Glomerular visceral epithelial cell (primary cell): ENCODE data around the gene CLDND2.

Experiments
- DNase-seq: peaks from one replicate; pipeline ENCODE4 v3.0.0-alpha.2; 2016; ENCODE audit errors: extremely low spot score

The CLDND2 gene

GRCh38 chr19:51354742-51355148 is 14.1 kb downstream of the CLDND2 start:
- no peak for DNase-seq

DNA sequence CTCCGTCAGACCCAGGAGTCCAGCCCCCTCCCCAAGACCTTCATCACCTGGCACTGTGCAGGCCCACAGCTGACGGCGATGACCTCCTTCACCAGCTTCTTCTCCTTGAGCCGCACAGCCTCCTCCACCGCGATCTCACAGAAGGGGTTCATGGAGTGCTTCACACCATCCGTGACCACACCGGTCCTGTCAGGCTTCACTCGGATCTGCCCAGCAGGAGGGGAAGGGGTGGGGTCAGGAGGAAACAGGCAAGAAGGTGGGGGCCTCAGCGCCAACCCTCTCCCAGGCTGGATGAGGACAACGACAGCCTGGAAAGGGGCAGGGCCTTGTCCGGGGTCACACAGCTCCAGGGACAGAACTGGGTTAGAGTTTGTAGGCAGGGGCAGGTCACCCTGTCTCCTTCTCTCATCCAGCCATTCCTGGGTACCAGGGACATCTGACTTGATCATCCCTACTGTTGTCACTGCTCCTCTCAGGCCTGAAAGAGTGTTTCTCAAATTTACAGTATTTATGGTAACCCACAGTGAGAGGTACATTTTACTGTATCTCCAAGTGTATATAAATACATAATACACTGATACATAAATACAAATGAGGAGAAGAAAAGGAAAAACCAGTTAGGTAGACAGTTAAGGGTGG is 14.6 kb downstream of the CLDND2 start:
- DNase-seq = no peak

DNA sequence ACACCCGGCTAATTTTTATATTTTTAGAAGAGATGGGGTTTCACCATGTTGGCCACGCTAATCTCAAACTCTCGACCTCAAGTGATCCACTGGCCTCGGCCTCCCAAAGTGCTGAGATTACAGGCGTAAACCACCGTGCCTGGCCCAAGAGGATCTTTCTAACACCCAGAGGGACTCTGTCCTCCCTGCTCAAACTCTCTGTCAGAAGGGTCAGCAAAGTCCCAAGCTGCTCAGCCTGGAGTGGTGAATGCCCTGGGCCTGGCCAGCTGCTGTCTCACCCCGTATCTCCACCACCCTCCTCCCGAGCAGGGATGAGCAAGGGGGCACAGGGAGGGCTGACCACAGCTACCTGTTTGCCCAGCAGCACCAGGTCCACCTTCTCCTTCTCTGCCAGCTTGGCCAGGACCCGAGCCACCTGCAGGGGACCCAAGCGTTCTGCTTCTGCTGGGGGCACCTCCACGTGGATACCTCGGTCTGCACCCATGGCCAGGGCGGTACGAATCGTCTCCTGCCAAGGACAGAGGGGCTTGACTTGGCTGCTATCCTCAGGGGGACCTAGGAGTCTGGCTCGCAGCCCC is 15.9 kb downstream of the CLDND2 start:
- DNase-seq = no peak

DNA sequence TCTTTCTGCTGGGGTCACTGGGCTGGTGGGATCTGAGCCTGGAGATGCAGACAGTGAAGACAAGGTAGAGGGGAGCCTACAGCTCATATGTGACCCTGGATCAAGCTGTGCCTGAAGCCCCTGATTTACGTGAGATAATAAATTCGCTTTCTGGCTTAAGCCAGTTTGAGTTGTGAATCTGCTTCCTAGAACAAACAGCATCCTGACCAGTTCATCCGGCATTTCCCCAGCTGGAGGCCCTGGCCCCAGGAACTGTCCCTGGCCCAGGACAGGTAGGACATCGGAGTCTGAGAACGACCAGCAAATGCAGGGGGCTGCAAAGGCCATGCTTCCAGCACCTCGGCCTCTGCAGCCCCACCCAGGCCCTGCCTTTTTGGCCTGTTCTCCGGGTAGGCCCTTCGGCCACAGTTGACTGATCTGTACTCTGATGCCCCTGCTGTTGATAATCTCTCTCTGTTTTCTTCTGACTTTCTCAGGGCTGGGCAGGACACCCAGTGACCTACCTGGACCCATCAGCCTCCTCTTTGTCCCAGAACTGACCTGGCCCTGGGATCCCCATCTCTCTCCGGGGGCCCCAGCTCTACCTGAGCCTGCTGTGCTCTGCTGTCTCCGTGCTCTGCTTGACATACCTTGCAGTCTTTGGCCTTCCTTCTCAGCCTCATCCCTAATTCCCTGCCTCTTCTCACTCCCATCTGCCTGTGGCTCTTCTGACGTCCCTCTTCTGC is 17.4 kb downstream of the CLDND2 start:
- no peak for DNase-seq

GRCh38 chr19:51347209-51347928 is 21.4 kb downstream of the CLDND2 start:
- no peak for DNase-seq

DNA sequence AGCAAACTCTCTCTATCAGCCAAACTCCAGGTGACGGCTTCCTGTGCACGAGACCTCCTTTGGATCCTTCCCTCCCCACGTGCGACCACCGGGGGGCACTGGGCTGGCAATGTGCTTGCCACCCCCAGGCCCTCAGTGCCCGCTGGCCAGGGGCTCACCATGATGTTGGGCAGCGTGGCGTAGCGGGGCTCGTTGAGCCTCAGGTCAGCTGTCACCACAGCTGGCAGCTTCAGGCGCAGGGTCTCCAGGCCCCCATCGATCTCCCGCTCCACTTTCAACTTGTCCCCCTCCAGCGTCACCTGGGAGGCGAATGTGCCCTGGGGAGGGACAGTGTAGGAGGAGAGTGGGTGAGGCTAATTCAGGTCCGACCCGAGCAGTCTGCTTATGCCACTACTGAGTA is 22.1 kb downstream of the CLDND2 start:
- DNase-seq = no peak

DNA sequence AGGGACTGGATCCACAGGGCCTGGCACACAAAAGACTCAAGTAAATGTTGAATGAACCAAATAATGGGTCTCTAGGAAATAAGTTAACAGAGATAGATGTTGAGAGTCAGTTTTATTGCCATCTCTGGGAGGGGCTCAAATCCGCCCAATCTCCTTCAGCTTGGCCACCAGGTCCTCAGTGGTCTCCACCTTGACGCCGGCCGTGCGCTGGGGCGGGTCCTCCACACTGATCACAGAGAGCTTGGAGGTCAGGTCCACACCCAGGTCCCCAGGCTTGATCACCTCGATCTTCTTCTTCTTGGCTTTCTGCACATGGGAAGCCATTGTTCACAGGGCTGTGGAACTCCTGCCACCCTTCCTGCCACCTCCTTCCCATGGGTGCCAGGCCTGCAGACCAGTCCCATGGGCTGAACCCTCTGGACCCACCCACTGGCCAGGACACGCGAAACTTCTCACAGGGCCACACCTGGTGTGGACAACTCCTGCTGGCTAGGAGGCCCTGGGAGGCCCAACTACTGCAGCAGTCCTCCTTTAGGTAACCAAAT is 23.7 kb downstream of the CLDND2 start:
- DNase-seq = no peak

DNA sequence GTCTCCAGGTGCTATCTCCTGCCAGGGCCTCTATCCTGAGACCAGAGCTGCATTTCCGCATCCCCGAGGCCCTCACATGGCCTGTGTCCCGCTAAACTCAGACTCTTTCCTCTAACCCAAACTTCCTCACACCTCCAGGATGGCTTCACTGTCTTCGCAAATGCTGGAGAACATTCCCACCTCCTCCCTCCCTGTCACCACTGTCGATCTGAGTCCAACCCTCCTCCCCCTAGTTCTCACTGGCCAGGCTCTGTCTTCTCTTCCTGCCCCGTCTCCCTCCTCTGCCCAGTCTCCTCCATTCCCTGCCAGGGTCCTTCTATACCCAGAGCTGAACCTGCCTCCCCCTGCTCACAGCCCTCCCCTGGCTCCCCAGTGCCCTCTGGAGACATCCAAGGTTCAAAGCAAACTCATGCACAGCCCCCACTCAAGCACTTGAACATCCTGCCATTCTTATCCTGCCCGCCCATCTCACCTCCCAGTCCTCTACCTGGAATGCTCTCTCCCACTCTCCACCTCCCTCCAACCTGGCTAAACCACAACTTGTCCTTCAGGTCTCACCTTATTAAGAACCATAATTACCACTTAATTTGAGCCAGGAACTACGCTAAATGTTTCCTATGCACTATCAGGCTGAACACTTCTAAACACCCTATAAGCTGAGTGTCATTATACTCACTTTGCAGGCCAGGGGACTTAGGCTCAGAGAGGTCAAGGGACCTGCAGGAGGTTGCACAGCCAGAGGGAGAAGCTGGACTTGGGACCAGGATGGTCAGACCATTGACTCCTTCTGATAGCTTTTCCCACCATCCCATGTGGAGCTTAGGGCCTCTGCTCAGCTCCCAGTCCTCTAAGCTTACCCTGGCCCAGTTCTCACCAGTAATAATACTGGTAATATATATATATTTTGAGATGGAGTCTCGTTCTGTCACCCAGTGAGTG is 25.9 kb downstream of the CLDND2 start:
- DNase-seq = no peak

- DNase-seq = no peak
Observed at GRCh38 chr19:51341976-51342580, 26.7 kb downstream of the CLDND2 start, which contains the start of gene VSIG10L. Gene VSIG10L, minus strand, starts transcription at chr19:51342139. Its CDS starts 15 bp downstream, at chr19:51342124.

DNA sequence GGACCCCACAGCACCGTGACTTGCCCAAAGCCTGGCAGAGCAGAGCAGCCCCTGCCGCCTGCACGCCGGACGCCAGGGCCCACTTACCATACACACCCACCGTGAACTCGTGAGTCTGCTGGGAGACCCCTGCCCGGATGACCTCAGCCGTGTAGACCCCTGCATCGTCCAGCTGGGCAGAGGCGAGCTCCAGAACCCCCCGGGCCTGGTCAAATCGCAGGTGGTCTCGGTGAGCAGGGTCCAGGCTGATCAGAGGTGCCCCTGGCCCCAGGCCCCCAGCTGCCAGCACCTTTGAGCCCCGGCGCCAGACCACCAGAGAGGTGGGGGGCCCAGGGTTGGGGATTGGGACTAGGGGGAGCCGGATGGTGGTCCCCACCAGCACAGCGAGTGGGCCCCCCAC is 27.7 kb downstream of the CLDND2 start:
- no peak for DNase-seq

GRCh38 chr19:51339687-51340656 is 28.8 kb downstream of the CLDND2 start:
- peak; percentile 98 for DNase-seq

DNA sequence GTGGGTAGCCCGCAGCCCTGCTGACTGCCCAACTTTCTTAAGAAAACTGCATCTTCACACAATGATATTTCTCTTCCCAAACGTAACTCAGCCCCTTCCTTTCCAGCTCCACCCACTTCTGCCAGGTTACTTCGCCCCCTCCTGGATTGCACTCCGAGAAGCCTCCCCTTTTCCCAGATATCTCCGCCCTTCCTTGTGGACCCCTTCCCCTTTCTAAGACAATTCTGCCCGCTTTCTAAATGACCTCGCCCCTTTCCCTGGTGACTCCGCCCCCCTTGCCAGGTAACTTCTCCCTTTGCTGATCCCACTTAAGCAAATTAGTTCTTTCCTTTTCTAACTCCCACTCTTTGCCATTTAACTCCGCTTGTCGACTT is 29.5 kb downstream of the CLDND2 start:
- DNase-seq = no peak

DNA sequence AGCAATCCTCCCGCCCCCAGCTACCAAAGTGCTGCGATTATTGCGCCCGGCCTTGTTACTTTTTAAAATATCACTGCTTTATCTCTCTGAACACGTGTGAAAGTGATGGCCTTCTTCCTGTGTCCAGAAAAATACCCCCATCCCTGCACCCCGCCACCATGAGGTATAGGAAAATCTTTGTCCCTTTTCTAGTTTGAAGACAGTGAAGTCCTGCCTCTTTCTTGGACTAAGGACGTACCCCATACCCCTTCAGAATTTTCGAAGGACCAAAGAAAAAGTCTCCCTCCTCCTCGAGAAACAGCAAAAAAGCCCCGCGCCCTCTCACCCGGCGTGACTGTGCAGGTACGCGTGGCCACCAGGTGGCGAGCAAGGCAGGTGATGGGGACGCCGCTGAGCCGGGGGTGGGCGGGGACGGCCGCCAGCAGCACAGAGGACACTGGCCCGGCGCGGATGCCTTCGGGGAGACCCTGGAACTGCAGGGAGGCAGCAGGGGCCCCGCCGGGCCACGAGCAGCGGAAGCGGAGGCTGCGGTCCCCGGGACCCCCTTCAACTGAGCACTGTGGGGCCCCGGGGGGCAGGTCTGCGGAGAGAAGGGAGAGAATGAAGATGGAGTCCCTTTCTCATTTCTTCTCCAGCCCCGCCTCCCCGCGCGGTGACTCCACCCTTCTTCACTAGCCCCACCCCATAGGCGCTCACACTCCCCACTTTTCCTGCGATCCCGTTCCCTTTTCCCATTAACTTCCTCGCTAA is 30.1 kb downstream of the CLDND2 start:
- DNase-seq = peak; percentile 79

- DNase-seq = no peak
Observed at GRCh38 chr19:51337861-51338562, 30.8 kb downstream of the CLDND2 start.

GRCh38 chr19:51337141-51337860 is 31.5 kb downstream of the CLDND2 start:
- no peak for DNase-seq

DNA sequence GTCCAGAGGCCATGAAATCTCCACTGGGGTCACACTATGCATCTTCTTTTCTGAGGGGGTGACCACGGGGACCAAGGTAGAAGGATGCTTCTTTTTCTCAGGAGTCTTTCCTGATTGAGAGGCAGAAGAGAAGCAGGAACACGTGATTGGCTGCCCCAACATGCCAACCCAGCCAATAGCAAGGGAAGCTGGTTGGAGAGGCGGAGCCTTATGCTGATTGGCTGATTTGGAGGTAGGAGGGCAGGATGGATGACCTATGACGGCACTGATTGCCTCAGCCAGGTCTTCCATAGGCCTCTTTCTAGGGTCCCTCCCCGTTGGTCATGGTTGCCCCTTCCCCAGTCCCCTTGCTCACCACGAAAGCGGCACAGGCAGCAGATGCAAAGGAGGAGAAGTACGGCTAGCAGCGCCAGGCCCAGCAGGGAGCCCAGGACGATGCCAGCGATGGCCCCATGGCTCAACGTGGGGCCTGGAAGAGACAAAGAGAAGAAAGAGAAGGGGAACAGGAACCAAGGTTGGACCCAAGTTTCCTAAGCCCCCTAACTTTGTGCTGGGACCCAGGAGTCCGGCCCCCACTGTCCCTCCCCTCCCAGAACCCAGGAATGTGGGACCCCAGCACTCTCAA is 34.9 kb downstream of the CLDND2 start:
- no peak for DNase-seq

- DNase-seq = no peak
Observed at GRCh38 chr19:51331716-51332115, 37.1 kb downstream of the CLDND2 start.
